Neural progenitor cell (in vitro differentiated cells): ENCODE measurements around the gene FAM53B. TPM values are rescaled to one million over a fixed set of nuclear protein-coding genes. Genes with fewer than 3 reads are reported as not detected.

ENCODE experiments used
- DNase-seq: peaks from one replicate; pipeline ENCODE4 v3.0.0-alpha.2; 2016; ENCODE audit warnings: low spot score
- H2AFZ ChIP-seq: fragments of 200-600 bp; sonication (generic); replicated peaks from 2 replicates; pipeline ENCODE4 v1.6.1; 2016; ENCODE audit warnings: antibody characterized with exemption
- H3F3A ChIP-seq: fragments of 200-600 bp; sonication (generic); 2 replicates; pipeline ENCODE4 v1.6.1; 2016; ENCODE audit warnings: antibody characterized with exemption, low read depth
- H3K27ac ChIP-seq: fragments of 200-600 bp; sonication (generic); 2 replicates; pipeline ENCODE4 v1.5.1; 2016; ENCODE audit warnings: mild to moderate bottlenecking
- H3K27me3 ChIP-seq: fragments of 200-600 bp; sonication (generic); 2 replicates; pipeline ENCODE4 v1.6.1; 2016; ENCODE audit warnings: mild to moderate bottlenecking, moderate library complexity
- H3K36me3 ChIP-seq: fragments of 200-600 bp; sonication (generic); 2 replicates; pipeline ENCODE4 v1.5.1; 2016
- H3K4me1 ChIP-seq: fragments of 200-600 bp; sonication (generic); 2 replicates; pipeline ENCODE4 v1.6.1; 2016; ENCODE audit warnings: mixed run types
- H3K4me2 ChIP-seq: fragments of 200-600 bp; sonication (generic); 2 replicates; pipeline ENCODE4 v1.6.1; 2016
- H3K4me3 ChIP-seq: fragments of 200-600 bp; sonication (generic); 2 replicates; pipeline ENCODE4 v1.5.1; 2016
- H3K79me2 ChIP-seq: fragments of 200-600 bp; sonication (generic); 2 replicates; pipeline ENCODE4 v1.6.1; 2016; ENCODE audit warnings: low read depth
- H3K9ac ChIP-seq: fragments of 200-600 bp; sonication (generic); 2 replicates; pipeline ENCODE4 v1.6.1; 2016
- H3K9me3 ChIP-seq: fragments of 200-600 bp; sonication (generic); 2 replicates; pipeline ENCODE4 v1.5.1; 2016; ENCODE audit warnings: low read depth
- H4K20me1 ChIP-seq: fragments of 200-600 bp; sonication (generic); 2 replicates; pipeline ENCODE4 v1.6.1; 2016; ENCODE audit warnings: low read depth
- H3K27ac Mint-ChIP-seq: 3 replicates; pipeline ENCODE4 v1.8.0; 2021; ENCODE audit warnings: mixed read lengths
- H3K27me3 Mint-ChIP-seq: 2 replicates; pipeline ENCODE4 v1.8.0; 2022; ENCODE audit warnings: low read depth, mild to moderate bottlenecking, inconsistent platforms, moderate library complexity, mixed read lengths; ENCODE audit not compliant: insufficient read depth
- H3K36me3 Mint-ChIP-seq: 3 replicates; pipeline ENCODE4 v1.8.0; 2021; ENCODE audit warnings: mixed read lengths
- H3K4me1 Mint-ChIP-seq: 3 replicates; pipeline ENCODE4 v1.8.0; 2021; ENCODE audit warnings: mixed read lengths
- H3K4me3 Mint-ChIP-seq: 3 replicates; pipeline ENCODE4 v1.8.0; 2021; ENCODE audit warnings: mild to moderate bottlenecking, moderate library complexity, mixed read lengths
- H3K9me3 Mint-ChIP-seq: 3 replicates; pipeline ENCODE4 v1.8.0; 2020; ENCODE audit warnings: mixed read lengths
- CTCF ChIP-seq: fragments of 200-600 bp; sonication (generic); IDR thresholded peaks from 2 replicates; pipeline ENCODE4 v1.5.1; 2017; ENCODE audit warnings: antibody characterized with exemption, mild to moderate bottlenecking
- EZH2 ChIP-seq: fragments of 200-600 bp; sonication (generic); IDR thresholded peaks from 2 replicates; pipeline ENCODE4 v1.6.1; 2017; ENCODE audit warnings: antibody characterized with exemption, mild to moderate bottlenecking, moderate library complexity
- EZH2phosphoT487 ChIP-seq: fragments of 200-600 bp; sonication (generic); IDR thresholded peaks from 2 replicates; pipeline ENCODE4 v1.6.1; 2017; ENCODE audit warnings: antibody characterized with exemption
- total RNA-seq: library from RNA; depleted of rRNA; stranded (reverse); fragments of >200 nt; gene quantifications from 2 replicates; pipeline ENCODE4 v1.2.3, GENCODE V29; 2015; ENCODE audit warnings: low replicate concordance

FAM53B gene
- total RNA-seq, 1 donor from 2014 or later, result 15.3 TPM

- Histone ChIP-seq H3F3A (peaks cover 4% of the 10 kb centered on the region), H3K79me2 (peaks cover 94% of the 10 kb centered on the region), H4K20me1 (peaks cover 99% of the 10 kb centered on the region), H3K4me1 (peaks cover 30% of the 10 kb centered on the region), H3K27ac (no peak overlapping the region), H3K9ac (no peak overlapping the region), H3K4me2 (no peak overlapping the region), H3K36me3 (no peaks in the 10 kb centered on the region), H3K27me3 (no peaks in the 10 kb centered on the region), H2AFZ (no peak overlapping the region), H3K4me3 (no peak overlapping the region), H3K9me3 (no peaks in the 10 kb centered on the region)
- DNase-seq, result peak; percentile 42
- TF ChIP-seq EZH2, result no peak
- TF ChIP-seq EZH2phosphoT487, result no peak
- peak; percentile 36 for TF ChIP-seq CTCF
- H3K9me3 Mint-ChIP-seq, result no peaks in the 10 kb centered on the region
- H3K27me3 Mint-ChIP-seq, result no peaks in the 10 kb centered on the region
- peak overlapping the region; percentile 11 for H3K27ac Mint-ChIP-seq
- H3K36me3 Mint-ChIP-seq, result peaks cover 1% of the 10 kb centered on the region
- no peak overlapping the region for H3K4me3 Mint-ChIP-seq
- H3K4me1 Mint-ChIP-seq, result peaks cover 57% of the 10 kb centered on the region
These were observed 24.8 kb downstream of the FAM53B start for GRCh38 chr10:124719213-124719851.

GRCh38 chr10:124717911-124718741 lies 26.1 kb downstream of the FAM53B start:
- Histone ChIP-seq H2AFZ (no peak overlapping the region), H3K4me2 (no peak overlapping the region), H3K9me3 (no peaks in the 10 kb centered on the region), H3K4me1 (peaks cover 27% of the 10 kb centered on the region), H3F3A (peaks cover 13% of the 10 kb centered on the region), H3K36me3 (no peaks in the 10 kb centered on the region), H3K4me3 (no peak overlapping the region), H3K9ac (no peak overlapping the region), H3K27me3 (no peaks in the 10 kb centered on the region), H3K27ac (no peak overlapping the region), H3K79me2 (peaks cover 91% of the 10 kb centered on the region), H4K20me1 (peaks cover 99% of the 10 kb centered on the region)
- no peak for DNase-seq
- no peak for TF ChIP-seq EZH2
- no peak for TF ChIP-seq CTCF
- no peak for TF ChIP-seq EZH2phosphoT487
- Mint-ChIP-seq H3K4me1 (peaks cover 60% of the 10 kb centered on the region), H3K36me3 (peaks cover 1% of the 10 kb centered on the region), H3K4me3 (no peak overlapping the region), H3K9me3 (no peaks in the 10 kb centered on the region), H3K27ac (peak overlapping the region; percentile 71), H3K27me3 (no peaks in the 10 kb centered on the region)

GRCh38 chr10:124717041-124717757 lies 27.0 kb downstream of the FAM53B start:
- no peak overlapping the region for H3K27ac ChIP-seq

More at GRCh38 chr10:124717041-124717757, 27.0 kb downstream of the FAM53B start:
- Histone ChIP-seq H2AFZ (no peak overlapping the region), H3K27me3 (no peaks in the 10 kb centered on the region), H3K4me1 (peaks cover 26% of the 10 kb centered on the region), H3K9me3 (no peaks in the 10 kb centered on the region), H3K36me3 (no peaks in the 10 kb centered on the region), H3K9ac (no peak overlapping the region), H3K79me2 (peaks cover 92% of the 10 kb centered on the region), H3F3A (peaks cover 13% of the 10 kb centered on the region), H3K4me3 (no peak overlapping the region), H3K4me2 (no peak overlapping the region), H4K20me1 (peaks cover 92% of the 10 kb centered on the region)
- TF ChIP-seq EZH2, result no peak
- TF ChIP-seq EZH2phosphoT487, result no peak
- TF ChIP-seq CTCF, result no peak
- H3K27me3 Mint-ChIP-seq, result no peaks in the 10 kb centered on the region
- H3K4me1 Mint-ChIP-seq, result peaks cover 60% of the 10 kb centered on the region
- H3K9me3 Mint-ChIP-seq, result no peaks in the 10 kb centered on the region
- H3K27ac Mint-ChIP-seq, result no peak overlapping the region
- peaks cover 1% of the 10 kb centered on the region for H3K36me3 Mint-ChIP-seq
- DNase-seq, result no peak
- peak overlapping the region; percentile 52 for H3K4me3 Mint-ChIP-seq
